GM19099 (cell line): ENCODE measurements around the gene SGF29.
A peak's percentile ranks its signal among the peaks of the same experiment; 100 is the strongest.

Experiments used
- POLR2A ChIP-seq: IDR thresholded peaks from 3 replicates; pipeline ENCODE4 v1.6.1; 2011; ENCODE audit warnings: low read depth; ENCODE audit not compliant: insufficient read length; ENCODE audit errors: extremely low read depth

Gene SGF29

DNA sequence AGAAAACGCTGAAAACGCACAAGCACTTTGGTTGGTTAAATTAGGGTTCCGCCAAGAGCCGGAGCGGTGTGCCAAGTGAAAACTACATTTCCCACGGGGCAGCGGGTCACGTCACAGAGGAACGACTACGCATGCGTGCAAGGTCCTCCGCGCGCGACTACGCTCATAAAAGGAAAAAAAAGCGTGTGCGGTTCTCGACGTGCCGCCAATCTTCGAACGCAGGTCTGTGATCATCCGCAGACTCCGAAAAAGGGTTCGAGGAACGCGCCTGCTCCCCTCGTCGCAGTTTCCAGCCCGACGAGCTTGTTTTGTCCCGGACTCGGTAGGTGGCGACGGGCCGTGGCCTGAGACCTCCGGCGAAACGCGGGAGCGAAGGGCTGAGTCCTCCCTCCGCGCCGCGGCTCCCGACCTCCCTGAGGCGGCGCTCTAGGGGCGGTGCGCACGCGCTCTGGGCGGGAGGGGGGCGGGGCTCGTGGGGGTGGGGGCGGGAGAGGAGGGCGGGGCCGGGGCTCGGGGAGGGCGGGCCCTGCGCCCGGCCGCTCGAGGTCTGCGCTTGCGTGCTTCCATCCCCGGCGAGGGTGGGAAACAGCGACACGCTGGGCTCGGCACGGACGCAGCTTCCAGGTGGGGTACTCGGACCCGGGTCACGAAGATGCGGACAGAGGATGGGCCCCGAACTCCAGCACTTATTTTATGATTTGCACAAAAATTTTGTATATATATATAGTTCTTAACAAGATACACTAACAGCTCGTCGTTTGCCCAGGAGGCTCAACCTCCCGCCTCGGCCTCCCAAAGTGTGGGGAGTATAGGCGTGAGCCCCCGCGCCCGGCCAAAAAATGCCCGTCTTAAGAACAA, at the start of gene SGF29:
SGF29 (plus strand) TSS at position 145 of the 858 bp plus-strand sequence. CDS start 27,150 bp downstream, outside the sequence.
- peak; percentile 97 for TF ChIP-seq POLR2A

DNA sequence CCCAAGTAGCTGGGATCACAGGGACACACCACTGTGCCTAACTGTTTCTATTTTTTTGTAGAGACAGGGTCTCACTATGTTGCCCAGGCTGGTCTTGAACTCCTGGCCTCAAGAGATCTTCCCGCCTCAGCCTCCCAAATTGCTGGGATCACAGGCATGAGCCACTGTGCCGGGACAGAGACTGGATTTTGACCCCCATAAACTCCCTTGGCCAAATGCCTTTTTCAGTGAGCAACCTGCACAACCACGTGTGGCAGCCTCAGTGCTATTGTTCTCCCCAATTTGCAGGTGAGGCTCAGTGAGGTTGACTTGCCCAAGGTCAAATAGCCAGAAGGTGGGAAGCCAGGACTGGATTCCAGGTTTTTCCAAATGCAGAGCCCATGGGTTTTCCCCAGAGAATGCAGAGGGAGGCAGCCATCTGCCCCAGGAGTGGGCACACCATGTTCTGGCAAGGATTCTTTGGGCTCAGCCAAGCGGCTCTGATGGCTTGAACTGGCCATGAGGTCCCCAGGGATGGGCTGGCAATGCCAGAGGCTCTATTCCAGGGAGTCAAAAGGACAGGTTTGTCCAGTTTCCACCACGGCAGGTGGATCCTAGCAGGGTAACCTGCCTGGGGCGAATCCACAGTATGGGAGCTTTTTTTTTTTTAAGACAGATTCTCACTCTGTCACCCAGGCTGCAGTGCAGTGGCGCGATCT, 48.9 kb upstream of the SGF29 start:
- TF ChIP-seq POLR2A, result no peak

DNA sequence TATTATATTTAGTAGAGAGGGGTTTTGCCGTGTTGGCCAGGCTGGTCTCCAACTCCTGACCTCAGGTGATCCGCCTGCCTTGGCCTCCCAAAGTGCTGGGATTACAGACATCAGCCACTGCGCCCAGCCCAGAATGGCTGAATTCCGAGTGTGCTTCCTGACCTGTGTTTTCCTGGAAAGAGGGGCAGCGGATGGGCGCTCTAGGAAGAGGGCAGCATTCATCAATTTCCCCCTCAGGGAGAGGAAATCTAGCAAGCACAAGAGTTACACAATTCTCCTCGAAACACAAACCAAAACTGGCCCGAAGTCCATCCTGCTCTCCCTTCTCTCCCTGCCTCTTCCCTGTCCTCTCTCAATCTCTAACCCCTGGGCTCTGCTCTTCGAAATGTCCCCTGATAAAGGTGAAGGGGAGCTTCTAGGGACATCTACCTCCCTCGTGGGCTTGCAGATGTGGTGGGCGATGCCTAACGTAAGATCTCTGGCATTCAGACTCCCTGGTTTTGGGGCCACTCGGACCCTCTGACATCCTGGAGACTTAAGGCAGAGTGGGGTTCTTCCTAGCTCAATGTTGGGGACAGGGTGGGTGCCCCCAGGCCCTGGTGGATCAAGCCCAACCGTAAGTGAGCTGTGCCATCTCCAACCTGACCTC, 48.1 kb upstream of the SGF29 start:
- TF ChIP-seq POLR2A, result no peak

DNA sequence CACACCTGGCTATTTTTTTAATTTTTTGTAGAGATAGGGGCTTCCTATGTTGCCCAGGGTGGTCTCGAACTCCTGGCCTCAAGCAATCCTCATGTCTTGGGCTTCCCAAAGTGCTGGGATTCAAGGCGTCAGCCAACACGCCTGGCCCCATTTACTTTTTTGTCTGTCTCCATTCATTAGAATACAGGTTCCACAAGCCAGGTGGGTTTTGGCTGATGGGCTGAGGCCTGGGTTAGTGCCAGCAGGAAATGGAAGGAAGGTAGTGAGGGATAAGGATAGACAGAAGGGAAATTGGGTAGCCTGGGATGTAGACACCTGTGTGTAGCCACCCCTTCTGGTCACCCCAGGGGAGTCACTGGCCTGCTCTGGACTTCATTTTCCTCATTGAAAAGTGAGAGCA, 42.7 kb upstream of the SGF29 start:
- no peak for TF ChIP-seq POLR2A

DNA sequence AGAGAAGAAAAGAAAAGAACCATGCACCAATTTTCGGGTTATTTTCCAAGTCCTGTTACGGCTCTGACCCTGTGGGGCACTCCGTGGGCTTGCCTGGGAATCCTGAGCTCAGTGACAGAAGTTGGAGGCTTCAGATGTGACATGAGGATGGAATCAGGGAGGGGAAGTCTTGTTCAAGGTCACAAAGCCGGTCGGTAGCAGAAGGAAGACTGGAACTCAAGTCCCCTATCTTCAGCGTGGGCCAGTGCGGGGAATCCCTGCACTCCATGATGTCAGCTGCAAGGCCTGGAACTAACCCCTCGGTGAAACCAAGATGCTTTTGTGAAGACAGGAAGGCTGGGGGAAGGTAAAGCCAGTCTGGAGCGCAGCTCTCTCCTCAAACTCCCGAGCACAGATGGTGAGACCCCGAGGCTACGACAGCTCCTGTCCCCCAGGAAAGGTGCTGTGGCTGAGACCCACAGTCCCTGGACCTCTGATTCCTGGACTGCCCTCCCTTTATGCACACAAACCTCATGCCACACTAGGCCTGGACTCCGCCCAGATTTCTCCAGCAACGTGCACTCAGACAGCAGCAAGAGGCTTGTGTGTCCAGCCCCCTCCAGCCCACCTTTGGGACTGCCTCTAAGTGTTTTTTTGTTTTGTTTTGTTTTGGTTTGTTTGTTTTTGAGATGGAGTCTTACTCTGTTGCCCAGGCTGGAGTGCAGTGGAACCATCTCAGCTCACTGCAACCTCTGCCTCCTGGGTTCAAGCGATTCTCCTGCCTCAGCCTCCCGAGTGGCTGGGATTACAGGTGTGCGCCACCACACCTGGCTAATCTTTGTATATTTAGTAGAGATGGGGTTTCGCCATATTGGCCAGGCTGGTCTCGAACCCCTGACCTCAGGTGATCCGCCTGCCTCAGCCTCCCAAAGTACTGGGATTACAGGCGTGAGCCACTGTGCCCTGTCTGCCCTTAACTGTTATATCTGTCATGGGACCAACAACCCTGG, 41.6 kb upstream of the SGF29 start:
- TF ChIP-seq POLR2A, result no peak

DNA sequence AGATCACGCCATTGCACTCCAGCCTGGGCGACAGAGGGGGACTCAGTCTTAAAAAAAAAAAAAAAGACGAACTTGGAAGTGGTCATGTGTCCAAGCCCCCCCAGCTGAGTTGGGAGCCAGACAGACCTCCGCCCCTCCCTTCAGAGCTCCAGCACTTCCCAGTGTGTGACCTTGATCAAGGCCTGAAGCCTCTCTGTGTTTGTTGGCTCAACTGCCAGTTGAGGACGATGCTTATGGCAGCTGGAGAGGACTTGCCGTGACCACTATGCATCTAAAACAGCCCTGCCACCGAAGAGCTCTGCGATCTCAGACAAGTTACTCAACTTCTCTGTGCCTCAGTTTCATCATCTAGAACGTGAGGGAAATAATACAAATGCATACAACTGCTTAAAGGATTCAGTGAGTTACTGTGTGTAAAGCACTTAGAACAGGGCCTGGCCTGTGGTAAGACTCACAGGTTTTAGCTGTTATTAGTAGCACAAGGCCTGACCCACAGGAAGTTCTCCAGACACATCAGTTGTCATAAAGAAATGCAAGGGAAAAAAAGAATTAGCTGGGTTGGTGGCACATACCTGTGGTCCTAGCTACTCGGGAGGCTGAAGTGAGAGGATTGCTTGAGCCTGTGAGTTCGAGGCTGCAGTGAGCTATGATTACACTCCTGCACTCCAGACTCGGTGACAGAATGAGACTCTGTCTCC, 40.1 kb upstream of the SGF29 start:
- TF ChIP-seq POLR2A, result no peak

DNA sequence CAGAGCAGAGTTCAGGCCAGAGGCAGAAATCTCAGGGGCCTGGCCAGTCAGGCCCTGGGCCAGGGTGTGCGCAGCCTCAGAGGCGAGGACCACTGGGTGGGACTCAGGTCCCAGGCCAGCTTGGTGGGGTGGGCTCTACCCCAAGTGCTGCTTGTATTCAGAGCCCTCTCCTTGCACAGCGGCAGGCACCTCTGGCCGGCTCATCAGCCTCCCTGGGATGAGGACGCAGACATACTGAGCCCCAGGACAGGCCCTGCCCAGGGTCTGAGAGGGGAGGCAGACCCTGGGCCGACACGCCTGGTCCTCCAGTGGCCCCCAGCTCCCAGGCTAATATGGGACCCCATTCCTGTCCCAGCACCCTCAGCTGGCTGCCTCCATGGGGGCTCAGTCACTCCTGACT, 39.5 kb upstream of the SGF29 start:
- no peak for TF ChIP-seq POLR2A

DNA sequence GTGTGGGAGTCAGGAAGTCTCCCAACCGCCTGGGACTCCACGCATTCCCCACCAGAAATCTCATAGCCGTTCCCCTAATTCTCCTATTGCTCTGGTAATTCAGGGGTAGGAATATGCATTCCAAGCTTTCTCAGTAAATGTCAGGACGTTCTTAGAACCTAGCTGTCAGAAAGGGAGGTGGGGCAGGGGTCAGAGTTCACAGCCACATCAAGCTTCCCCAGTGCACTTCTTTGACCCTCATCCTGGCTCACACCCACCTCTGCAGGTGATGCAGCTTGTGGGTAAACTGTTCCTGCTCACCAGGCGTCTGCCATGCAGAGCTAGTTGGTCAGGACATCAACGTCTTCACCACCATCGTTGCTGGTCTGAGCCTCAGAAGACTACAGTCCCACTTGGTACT, 33.0 kb upstream of the SGF29 start:
- no peak for TF ChIP-seq POLR2A

DNA sequence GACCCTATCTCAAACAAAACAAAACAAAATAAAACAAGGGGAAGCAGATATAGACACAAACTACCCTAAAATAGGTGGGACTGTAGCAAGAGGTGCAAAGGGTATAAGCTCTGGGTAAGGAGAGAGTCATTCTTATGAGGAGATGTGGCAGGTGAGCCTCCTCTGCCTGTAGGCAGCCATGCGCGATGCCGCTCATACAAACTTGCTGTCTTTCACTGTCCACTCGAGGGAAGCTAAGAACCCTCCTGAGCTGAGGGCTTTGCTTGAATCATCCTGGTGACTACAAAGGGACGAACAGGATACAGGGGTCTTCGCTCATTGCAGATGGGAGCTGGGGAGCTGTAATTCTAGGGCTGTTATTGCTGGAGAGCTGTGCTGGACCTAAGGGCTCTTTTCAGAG, 32.3 kb upstream of the SGF29 start:
- TF ChIP-seq POLR2A, result no peak

DNA sequence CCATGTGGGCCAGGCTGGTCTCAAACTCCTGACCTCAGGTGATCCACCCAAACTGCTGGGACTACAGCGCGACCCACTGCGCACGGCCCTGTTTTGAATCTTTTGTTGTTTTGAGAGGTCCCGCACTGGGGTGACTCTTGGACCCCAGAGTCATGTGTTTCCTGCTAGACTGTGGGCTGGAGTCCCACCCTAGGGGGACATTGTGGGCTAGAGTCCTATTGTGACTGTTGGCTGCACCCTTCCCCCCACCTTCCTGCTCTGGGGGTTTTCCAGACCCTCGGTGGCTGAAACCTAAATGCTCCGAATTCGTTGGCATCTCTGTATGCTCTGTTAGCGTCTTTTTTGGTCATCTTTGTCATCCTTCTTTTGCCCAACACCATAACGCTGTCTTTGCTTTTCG, 30.9 kb upstream of the SGF29 start:
- no peak for TF ChIP-seq POLR2A

DNA sequence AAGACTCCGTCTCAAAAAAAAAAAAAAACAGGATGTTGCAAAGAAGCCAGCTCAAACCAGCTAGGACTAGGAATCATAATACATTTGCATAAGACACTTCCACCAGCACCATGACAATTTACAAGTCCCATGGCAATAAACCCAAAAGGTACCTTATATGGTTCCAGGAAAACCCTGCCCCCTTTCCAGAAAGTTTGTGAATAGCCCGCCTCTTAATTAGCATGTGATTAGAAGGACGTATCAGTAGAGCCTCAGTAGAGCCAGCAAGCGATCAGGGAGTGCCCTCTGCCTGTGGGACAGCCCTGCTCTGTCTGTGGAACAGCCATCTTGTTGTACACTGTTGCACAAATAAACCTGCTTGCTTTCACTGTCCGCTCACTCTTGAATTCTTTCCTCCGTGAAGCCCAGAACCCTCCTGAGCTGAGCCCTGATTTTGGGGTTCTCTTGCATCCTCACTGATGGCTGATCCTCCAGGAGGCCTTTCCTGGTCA, 29.0 kb upstream of the SGF29 start:
- TF ChIP-seq POLR2A, result no peak

DNA sequence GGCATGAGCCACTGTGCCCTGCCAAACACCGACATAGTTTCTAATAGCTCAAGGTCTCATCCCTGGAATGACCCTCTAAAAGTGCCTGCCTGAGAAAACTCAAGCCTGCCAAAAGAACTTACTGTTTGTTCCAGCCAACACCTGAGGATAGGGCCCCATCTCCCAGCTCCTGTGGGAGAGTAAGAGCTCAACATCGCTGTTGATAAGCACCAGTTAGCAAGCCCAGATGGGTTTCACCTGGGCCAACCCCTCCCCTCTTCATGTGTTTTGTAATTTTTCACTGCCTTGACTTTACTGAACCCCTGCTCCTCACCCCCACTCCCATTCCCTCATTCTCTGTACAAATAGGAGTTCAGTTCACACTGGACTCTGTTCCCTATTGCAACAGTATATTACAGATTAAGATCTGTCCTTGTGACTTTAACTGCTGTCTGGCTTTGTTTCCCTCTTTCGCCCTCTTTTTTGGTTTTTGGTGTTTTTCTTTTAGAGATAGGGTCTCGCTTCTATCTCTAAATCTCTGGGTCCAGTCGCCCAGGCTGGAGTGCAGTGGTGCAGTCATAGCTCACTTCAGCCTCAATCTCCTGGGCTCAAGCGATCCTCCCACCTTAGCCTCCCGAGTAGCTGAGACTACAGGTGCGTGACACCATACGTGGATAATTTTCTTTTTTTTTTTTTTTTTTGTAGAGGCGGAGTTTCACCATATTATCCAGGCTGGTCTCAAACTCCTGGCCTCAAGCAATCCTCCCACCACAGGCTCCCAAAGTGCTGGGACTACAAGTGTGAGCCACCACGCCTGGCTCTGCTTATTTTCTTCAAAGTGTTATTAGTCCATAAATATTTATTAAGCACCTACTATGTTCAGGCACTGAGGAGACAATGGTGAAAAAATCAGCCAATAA, 27.3 kb upstream of the SGF29 start:
- no peak for TF ChIP-seq POLR2A

DNA sequence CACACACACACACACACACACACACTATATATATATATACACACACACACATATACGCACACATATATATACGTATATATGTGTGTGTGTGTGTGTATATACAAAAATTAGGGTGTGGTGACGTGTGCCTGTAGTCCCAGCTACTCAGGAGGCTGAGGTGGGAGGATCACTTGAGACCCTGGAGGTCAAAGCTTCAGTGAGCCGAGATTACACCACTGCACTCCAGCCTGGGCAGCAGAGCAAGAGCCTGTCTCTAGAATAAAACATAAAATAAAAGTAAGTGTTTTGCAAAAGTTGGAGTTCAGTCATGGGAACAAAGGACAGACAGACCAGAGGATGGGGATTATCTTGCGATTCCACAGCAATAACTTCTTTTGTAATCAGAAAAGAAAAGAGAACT, 25.7 kb upstream of the SGF29 start:
- no peak for TF ChIP-seq POLR2A
